Peyer's patch (tissue), 4 donors: ENCODE results near the gene APOBEC2.

ENCODE experiments used
- CTCF ChIP-seq, 6 experiments: fragments of 450-650 bp in 4 of 6; fragments of 200-600 bp in 2 of 6; sonication (generic) in 1 of 6; IDR thresholded peaks; one replicate each; pipeline ENCODE4 v1.5.1; 2017 to 2019; ENCODE audit warnings: antibody characterized with exemption in 6 of 6, mild to moderate bottlenecking in 3 of 6, moderate library complexity in 1 of 6
- POLR2A ChIP-seq, 2 donors: fragments of 450-650 bp; IDR thresholded peaks; one replicate each; pipeline ENCODE4 v1.5.1; 2017; ENCODE audit warnings: antibody characterized with exemption in 2 of 2, mild to moderate bottlenecking in 2 of 2, moderate library complexity in 2 of 2

- TF ChIP-seq CTCF (IDR thresholded peaks at IDR 0.05): peak; percentile 93 to 99 (median 97)
- TF ChIP-seq POLR2A (IDR thresholded peaks at IDR 0.05): no peak
Observed at GRCh38 chr6:41027799-41028560, 25.0 kb upstream of the APOBEC2 start.
